GM11168 (cell line): Measurements from ENCODE around the gene FBLN5.

ENCODE experiments used
- in situ Hi-C: fragments of 300-500 bp; cut with MboI; formaldehyde crosslinking; loops from one replicate; pipeline ENCODE4 v1.12.0; 2022; ENCODE audit warnings: low sequenced_read_pairs; ENCODE audit not compliant: unreplicated experiment

FBLN5 gene

GRCh38 chr14:91947475-91948184 lies at the start of gene FBLN5:
Gene FBLN5 (minus strand): TSS chr14:91947694. CDS start chr14:91947229, 465 bp downstream.
- in situ Hi-C loops = no loop called here

DNA sequence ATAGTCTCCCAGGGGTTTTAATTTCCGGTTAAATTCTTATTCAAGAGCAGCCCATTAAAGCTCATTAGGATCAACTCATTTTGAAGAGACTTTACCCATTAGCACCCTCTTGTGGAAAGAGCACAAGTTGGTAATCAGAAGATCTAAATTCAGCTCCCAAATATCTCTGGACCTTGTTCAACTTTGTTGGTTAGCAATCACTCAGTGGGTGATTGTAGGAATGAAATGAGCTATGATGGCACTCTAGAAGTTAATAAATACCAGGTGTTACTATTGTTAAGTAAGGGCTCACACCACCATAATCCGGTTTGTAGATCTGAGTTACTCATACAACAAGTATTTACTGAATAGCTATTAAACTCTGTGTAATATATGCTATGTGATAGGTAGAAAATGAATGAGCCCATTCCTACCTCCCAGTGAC lies 49.5 kb upstream of the FBLN5 start:
- in situ Hi-C loops = no loop called here

DNA sequence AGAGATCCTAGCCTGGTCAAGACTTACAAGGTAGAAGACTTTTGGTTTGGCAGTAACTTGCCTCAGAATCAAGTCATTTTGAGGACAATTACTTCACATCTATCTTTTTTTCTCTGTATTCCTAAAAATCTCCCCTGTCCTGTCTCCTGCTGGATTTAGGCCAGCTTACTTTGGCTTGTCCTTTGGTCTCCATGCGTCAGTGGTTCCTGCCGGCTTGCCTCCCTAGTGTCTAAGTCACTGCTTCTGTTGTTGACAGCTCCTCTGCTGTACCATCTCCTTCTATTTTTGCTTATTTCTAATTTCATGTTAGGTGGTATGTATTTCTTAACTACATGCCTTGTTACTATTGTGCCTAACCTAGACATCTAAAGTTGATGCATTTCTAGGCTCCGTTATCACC lies 39.7 kb upstream of the FBLN5 start:
- in situ Hi-C loops = no loop called here

GRCh38 chr14:91985521-91986255 lies 38.2 kb upstream of the FBLN5 start:
- in situ Hi-C loops = no loop called here

DNA sequence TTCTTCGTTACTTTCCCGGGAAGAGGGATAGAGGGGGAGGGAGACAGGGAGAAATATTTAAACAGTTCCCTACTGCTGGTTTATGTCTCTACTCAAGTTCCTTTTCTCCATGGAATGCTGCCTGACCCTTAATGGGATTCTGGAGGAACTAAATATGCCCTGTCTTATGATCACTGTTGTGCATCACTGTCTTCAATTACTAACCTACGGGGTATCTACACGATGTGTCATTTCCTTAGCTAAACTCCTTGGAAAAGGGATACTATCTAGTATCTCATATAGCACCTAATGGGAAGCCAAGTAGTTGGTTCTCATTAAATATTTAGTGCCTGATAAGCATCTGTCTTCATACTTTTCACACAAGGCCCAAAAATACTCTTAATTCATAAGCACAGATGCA lies 37.5 kb upstream of the FBLN5 start:
- in situ Hi-C loops = no loop called here

GRCh38 chr14:91983588-91983987 lies 36.1 kb upstream of the FBLN5 start:
- in situ Hi-C loops = no loop called here

GRCh38 chr14:91980157-91980556 lies 32.7 kb upstream of the FBLN5 start:
- in situ Hi-C loops = no loop called here

- in situ Hi-C loops = no loop called here
These were observed 30.4 kb upstream of the FBLN5 start for GRCh38 chr14:91977884-91978283.

DNA sequence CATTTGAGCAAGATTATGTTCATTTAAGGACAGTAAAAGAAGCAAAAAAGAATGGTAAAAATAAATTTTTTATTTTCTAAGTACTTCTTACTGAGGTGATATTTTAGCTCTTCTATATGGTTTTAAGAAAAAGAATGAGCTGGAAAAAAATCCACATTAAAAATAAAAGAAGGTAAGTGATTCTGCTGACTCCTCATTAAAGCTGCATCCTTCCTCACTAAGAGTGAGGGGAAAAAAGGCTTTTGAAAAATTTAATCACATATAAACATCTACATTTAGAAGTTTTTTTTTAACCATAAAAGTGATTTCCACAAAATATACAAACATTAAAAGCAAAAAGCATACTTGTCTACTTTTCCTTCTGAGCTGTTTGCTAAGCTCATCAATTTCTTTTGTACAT lies 28.3 kb upstream of the FBLN5 start:
- in situ Hi-C loops = no loop called here

GRCh38 chr14:91971188-91971778 lies 23.8 kb upstream of the FBLN5 start:
- in situ Hi-C loops = no loop called here

GRCh38 chr14:91968280-91968679 lies 20.8 kb upstream of the FBLN5 start:
- in situ Hi-C loops = no loop called here

- in situ Hi-C loops = no loop called here
These were observed 17.2 kb upstream of the FBLN5 start for GRCh38 chr14:91964724-91965123.

GRCh38 chr14:91964011-91964410 lies 16.5 kb upstream of the FBLN5 start:
- in situ Hi-C loops = no loop called here

DNA sequence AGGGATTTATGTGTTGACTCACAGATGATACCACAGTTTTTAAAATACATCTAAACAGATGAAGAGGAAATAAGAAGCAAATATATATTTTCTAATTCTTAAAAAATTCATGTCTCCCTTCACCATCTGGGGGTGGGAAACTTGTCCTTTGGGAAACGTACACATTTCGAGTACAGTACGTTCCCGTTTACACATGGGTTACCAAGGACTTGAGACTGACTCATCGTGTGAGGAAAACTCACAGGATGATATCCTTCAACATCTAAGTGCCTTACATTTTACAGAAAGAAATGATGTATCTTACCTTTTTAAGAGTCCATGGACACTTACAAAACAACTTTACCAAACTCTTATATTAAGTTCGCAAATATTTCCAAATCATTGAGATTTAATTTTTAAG lies 16.0 kb upstream of the FBLN5 start:
- in situ Hi-C loops = no loop called here

- in situ Hi-C loops = no loop called here
These were observed 14.1 kb upstream of the FBLN5 start for GRCh38 chr14:91961297-91962220.

- in situ Hi-C loops = no loop called here
These were observed 10.4 kb upstream of the FBLN5 start for GRCh38 chr14:91957876-91958313.

DNA sequence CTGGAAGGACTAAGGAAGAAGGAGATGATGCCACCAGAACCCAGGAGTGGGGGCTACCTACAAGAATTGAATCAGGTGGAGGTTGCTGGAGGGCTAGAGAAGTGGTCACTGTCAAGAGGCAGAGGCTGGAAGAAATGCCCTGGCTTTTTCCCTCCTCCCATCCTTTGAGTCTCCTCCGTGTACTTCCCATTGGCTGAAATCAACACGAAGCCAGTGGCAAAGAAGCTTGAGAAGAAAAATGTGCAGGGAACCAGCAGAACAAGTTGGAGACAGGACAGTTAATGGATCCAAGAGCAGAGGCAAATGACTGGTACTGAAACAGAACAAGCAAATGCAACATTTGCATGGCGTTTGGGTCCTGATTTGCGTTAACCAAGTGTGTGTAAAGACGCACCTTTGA lies 9.1 kb upstream of the FBLN5 start:
- in situ Hi-C loops = no loop called here

GRCh38 chr14:91955168-91955567 lies 7.7 kb upstream of the FBLN5 start:
- in situ Hi-C loops = no loop called here

DNA sequence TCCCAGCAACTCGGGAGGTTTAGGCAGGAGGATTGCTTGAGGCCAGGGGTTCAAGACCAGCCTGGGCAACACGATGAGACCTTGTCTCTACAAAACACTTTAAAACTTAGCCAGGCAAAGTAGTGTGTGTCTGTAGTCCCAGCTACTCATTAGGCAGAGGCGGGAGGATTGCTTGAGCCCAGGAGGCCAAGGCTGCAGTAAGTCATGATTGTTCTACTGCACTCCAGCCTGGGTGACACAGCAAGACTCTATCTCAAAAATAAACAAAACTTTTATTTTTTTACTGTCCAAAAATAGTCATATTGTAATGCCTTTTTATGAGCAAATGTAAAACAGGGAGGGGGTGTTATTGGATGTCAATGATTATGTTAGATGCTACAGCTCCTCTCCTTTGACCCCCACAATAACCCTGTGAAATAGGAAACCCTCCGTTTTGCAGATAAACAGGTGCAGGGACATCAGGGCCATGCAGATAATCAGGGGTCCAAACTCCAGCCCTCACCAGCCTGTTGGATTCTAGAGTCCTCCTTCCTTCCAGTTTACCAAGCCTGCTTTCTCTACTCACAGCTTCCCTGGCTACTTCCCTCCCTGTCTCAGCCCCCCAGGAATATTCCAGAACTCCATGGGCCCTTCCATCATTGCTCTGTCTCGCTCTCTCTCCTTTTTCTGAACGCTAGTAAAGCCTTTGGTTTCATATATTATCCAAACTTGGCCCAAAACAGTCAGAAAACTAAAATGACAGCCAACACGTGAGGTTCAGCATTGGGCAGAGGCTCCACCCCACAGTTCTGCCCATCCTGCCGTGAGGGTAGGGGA lies 5.9 kb upstream of the FBLN5 start:
- in situ Hi-C loops = no loop called here
